ENCODE measurements around the gene SYT12.

- TF ChIP-seq EZH2 (IDR thresholded peaks at IDR 0.05; ENCODE audit: borderline replicate concordance, low read depth, low read length) (no peak), ZNF551 (CRISPR knock-in tag; IDR thresholded peaks at IDR 0.05) (no peak)
Observed at GRCh38 chr11:67055812-67056211, 32.9 kb downstream of the SYT12 start.

Data from K562 (cell line).